HG03432 (cell line): ENCODE results near the gene PDXDC1.
"Not testable (repeated sequence)": the region's sequence is repeated elsewhere in the genome, so short reads cannot be mapped to it uniquely, and the experiment has no call there.

Experiments
- ATAC-seq: cut with Tn5 transposase; IDR thresholded peaks from one replicate; pipeline ENCODE4 v1.9.1; 2021; ENCODE audit warnings: mild to moderate bottlenecking, moderate library complexity; ENCODE audit not compliant: unreplicated experiment

Gene PDXDC1

DNA sequence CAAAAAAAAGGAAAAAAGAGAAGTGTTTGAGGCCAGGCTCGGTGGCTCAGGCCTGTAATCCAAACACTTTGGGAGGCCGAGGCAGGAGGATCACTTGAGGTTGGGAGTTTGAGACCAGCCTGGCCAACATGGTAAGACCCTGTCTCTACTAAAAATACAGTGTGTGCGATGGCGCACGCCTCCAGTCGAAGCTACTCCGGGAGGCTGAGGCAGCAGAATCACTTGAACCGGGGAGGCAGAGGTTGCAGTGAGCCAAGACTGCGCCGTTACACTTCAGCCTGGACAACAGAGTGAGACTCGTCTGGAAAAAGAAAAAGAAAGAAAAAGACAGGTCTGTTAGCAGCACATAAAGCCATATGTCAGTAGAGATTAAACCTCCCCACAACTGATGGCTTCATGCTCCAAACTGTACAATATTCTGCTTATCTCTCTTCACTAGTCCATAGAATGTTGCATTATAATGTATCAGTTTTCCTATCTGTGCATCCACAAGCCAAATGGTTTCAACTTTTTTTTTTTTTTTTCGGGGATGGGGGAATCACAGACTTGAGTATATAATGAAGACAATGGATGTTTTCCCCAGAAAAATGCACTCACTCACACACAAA lies 3.1 kb upstream of the PDXDC1 start:
- not testable (repeated sequence) for ATAC-seq

DNA sequence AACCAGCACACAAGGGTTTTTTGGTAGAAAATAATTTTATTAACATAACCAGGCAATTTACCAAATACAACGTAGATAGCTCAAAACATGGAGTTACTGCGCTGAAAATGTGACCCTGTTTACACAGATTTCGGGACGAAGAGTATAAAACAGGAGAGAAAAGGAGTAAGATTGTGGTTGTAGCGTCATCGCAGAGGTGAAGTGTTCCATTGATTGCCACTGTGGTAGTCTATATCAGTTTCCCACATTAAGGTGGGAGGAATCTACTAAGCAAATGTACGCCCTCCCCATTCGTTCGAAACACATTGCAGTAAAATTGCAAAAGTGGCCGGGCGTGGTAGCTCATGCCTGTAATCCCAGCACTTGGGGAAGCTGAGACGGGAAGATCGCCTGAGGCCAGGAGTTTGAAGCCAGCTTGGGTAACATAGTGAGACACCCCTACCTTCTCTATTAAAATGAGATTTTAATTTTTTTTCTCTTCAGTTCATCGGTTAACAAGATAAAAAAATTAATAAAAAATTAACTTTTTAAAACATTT lies 972 bp upstream of the PDXDC1 start:
- not testable (repeated sequence) for ATAC-seq

DNA sequence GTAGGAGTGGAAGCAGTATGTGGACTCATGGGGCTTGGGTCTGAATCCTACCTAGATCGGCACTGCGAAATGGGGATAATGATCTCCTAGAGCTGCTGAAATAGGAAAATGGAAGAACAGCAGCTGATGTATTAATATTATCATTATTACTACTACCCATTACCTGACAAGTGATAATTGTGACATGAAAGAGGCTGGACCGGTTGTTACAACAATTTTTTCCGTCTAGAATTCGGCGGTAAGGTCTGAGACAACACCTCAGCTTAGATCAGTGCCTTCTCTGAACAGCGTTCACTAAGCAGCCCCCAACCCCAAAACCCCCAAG lies 533 bp upstream of the PDXDC1 start:
- not testable (repeated sequence) for ATAC-seq

DNA sequence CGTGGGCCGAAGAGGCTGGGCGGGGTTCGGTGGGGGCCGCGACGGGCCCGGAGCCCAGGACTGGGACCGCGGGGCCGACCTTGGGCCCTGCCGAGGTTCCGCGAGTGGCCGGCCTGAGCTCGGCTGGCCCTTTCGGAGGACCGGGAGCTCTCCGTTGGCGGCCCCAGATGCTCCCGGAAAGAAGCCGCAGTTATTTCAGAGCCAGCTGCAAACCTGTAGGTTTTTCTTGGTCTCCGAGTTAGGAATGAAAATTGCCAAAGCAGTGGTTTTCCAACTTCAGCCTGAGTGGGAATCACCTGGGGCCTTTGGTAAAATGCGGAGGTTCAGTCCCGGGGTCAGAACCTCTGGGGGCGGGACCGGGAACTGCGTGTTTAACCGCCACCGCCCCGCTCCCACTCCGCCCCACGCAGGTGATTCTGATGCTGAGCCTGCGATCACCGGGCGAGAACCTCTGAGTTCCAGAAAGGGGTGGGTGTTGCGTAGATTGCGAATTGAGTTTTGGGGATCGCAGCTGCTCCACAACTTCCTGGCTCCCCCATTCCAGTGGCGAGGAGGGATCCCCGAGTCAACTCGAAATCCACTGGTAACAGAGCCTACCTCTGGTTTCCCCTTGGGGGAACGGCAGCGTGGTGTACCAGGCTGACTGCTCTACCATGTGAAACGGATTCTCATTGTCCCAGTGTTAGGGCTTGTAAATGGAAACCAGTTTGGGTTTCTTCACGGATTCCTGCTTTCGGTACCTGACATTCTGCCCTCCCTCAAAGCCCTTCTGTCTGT lies 780 bp downstream of the PDXDC1 start:
- ATAC-seq = peak; percentile 14

DNA sequence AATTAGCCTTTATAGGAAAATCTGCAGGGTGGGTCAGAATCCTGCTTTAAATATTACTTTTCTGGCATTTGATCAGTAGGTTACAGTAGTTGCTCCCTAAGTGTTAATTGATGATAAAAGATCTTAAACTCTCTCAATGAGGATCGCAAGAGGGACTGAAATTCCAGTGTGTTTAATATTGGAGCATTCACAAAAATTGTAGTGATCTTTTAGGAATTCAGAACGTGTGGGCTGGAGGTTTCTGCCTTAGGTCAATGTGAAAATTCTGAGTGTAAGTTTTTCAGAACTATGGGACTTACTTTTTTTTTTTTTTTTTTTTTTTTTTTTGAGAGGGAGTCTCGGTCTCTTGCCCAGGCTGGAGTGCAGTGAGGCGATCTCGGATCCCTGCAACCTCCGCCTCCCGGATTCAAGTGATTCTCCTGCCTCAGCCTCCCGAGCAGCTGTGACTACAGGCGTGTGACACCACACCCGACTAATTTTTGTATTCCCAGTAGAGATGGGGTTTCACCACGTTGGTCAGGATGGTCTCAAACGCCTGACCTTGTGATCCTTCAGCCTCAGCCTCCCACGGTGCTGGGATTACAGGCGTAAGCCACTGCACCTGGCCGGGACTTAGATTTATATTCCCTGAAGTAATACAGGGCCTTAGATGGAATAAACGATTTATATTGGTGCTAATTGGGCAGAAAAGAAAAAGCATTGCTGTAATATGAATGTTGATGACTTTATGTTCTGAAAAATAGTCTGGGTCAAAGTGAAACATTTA lies 2.3 kb downstream of the PDXDC1 start:
- ATAC-seq = not testable (repeated sequence)

DNA sequence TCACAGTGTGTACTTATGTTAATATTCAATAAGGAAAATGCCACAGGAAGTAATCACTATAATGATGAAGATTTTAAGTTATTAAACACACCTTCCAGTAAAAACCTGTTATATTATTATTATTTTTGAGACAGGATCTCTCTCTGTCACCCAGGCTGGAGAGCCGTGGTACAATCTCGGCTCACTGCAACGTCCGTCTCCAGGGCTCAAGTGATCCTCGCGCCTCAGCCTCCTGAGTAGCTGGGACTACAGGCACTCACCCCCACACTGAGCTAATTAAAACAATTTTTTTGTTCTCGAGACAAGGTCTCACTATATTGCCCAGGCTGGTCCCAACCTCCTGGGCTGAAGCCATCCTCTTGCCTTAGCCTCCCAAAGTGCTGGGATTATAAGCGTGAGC lies 3.5 kb downstream of the PDXDC1 start:
- ATAC-seq = not testable (repeated sequence)

DNA sequence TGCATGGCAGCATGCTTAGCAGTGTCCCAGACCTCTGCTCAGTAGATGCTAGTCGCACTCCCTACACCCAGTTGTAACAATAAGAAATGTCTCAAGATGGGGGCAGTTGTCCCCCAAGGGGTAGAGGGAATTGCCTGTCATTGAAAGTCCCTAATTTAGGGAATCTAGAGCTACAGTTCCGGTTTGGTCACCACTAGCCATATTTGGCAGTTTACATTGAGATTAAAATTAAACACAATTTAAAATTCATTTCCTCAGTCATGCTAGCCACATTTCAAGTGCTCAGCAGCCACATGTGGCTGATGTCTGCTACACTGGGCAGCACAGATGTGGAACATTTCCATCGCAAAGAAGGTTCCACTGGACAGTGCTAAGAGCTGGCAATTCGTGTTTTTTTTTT lies 4.1 kb downstream of the PDXDC1 start:
- not testable (repeated sequence) for ATAC-seq

DNA sequence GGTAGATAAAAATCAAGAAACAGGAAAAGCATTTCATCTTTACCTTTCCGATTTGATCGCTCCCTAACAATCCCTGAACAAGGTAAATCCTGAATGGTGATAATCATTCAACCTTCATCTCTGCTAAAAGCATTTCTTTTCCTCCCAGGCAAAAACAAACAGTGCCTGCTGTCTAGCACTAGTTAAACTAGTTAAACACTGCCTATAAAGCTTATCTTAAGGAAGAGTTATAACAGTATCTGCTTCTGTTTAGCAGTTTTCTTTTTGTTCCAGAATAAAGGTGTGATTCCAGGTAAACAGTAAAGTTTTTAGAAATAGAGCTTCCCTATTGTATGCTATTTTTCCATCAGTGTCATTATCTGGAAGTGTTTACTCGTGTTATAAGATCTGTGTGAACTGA lies 6.4 kb downstream of the PDXDC1 start:
- not testable (repeated sequence) for ATAC-seq

DNA sequence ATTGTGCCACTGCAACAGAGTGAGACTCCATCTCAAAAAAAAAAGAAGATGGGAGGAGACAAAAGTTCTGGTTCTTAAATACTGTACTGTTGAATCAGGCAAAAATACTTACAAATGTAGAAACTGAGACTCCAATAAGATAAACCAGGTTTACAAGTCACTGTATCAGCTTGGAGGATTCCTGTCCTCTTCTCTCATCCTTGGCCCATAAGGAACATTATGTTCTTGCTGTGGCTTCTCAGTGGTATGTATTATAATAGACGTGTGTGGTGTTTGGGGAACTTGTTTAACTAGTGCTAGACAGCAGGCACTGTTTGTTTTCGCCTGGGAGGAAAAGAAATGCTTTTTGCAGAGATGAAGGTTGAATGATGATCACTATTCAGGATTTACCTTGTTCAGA lies 7.7 kb downstream of the PDXDC1 start:
- not testable (repeated sequence) for ATAC-seq

DNA sequence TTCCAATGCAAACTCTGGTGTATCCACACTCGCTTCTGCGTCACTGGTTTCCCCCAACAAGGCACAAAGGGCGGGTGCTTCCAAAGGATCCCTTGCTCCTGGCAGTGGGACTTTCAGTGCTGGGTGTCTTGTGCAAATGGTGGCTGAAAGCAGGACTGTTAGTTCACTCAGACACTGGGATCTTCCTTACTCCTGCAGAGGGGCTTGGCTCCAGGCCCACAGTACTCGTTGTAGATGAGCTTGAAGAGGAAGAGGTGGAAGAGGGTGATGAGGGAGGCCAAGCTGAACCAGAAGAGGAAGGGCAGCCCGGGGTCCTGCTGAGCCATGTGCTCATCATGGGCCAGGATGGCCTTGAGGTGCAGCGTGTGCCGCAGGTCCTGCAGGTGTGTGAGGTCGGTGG lies 13.3 kb downstream of the PDXDC1 start:
- not testable (repeated sequence) for ATAC-seq

DNA sequence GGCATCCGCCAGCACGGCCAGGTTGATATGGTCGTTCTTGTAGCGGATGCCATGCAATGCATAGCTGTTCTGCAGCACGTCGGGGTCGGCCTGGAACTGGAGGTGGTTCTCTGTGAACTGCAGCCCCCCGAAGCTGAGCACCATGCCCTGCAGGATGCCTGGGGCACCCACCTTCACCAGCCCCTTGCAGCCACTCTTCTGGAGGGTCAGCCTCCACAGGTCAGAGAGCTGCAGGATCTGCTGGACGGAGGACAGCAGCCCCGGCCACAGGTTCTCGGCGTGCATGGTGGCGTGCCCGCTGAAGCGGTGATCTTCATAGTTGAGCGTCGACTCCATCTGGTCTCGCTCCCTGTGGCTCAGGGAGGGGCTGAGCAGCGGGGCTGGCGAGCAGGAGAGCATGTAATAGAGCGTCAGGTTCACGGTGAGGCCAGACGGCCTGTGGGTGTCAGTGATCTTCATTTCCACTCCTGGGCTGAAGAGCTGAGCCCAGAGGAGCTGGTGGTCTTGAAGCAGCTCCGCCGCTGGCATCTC lies 13.9 kb downstream of the PDXDC1 start:
- not testable (repeated sequence) for ATAC-seq

DNA sequence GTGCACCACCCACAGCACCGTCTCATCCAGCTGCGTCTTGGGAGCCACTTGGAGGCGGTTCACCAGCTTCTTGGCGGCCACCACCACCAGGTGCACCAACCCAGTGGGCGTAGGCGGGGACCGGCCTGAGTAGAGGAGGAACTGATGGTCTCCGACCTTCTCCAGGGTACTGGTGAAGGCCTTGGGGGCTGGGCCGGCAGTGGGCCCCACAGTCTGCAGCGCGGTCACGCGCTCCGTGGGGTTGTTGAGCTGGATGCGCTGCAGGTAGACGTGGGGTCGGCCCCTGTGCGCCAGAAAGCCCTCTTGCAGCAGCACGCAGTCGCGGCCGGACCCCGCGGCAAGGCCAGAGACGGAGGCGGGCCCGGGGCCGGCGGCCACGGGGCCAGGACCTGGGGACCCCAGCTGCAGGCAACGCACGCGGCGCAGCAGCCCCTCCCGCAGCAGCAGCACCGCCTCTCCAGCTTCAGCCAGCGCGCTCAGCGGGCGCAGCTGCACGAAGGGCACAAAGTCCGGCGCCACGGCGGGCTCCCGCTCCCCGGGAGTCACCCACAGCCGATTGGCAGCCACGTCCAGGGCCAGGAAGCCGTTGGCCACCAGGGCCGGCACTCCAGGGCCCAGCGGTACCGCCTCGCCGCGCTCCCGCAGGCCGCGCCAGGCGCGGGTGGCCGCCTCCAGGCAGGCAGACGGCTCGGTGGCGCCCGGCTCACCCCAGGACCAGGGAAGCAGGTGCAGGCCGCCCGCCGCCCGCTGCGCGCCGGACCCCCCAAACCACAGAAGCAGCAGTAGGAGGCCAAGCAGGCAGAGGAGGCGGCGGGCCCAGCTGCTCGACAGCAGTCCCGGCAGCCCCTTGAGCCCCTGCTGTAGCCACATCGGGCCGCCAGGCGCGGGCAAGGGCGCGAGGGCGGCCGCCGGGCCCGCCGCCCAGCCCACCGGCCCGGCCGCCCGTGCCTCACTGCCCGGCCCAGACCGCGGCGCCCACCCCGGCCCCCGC lies 14.8 kb downstream of the PDXDC1 start:
- ATAC-seq = not testable (repeated sequence)

DNA sequence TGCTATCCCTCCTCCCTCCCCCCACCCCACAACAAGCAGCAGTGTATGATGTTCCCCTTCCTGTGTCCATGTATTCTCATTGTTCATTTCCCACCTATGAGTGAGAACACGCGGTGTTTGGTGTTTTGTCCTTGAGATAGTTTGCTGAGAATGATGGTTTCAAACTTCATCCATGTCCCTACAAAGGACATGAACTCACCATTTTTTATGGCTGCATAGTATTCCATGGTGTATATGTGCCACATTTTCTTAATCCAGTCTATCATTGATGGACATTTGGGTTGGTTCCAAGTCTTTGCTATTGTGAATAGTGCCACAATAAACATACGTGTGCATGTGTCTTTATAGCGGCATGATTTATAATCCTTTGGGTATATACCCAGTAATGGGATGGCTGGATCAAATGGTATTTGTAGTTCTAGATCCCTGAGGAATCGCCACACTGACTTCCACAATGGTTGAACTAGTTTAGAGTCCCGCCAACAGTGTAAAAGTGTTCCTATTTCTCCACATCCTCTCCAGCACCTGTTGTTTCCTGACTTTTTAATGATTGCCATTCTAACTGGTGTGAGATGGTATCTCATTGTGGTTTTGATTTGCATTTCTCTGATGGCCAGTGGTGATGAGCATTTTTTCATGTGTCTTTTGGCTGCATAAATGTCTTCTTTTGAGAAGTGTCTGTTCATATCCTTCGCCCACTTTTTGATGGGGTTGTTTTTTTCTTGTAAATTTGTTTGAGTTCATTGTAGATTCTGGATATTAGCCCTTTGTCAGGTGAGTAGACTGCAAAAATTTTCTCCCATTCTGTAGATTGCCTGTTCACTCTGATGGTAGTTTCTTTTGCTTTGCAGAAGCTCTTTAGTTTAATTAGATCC lies 18.7 kb downstream of the PDXDC1 start:
- not testable (repeated sequence) for ATAC-seq

DNA sequence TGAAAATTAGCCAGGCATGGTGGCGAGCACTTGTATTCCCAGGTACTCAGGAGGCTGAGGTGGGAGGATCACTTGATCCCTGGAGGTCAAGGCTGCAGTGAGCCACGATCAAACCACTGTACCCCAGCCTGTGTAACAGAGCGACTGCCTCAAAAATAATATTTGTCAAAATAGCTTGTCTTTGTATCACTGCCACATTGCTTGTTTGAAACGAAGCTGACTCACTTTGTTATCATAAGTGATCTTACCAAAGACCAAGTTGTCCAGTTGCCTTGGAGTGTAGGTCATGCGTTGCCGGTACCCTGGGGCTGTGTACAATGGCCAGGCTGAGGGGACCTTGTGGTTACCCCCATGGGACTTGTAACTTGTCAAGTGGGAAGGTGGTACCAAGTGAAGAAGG lies 21.9 kb downstream of the PDXDC1 start:
- not testable (repeated sequence) for ATAC-seq

DNA sequence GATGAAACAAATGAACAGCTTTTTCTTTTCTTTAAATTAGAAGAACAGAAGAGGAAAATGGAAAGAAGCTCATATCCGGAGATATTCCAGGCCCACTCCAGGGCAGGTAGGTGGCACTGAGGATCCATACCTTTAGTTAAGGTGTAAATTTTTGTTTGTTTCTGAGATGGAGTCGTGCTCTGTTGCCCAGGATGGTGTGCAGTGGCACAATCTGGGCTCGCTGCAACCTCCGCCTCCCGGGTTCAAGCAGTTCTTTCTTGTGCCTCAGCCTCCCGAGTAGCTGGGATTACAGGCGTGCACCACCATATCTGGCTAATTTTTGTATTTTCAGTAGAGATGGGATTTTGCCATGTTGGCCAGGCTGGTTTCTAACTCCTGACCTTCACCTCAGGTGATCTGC lies 23.5 kb downstream of the PDXDC1 start:
- ATAC-seq = not testable (repeated sequence)

DNA sequence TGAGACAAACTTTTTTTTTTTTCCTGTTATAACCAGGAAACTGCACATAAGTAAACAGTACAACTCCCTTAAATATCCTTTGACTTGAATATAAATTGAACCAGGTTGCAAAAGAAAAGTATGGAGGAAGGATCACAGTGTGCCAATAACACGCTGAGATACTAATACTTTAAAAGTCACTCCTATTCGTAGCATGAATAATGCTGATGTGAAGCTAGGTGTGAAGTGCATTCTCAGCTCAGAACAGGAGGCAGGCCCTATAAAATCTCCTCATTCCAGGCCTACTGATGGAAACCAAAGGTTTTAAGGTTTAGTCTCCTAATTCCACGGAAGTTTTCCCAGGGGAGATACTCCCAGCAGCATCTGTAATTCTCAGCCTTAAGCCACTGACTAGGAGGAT lies 25.0 kb downstream of the PDXDC1 start:
- not testable (repeated sequence) for ATAC-seq

DNA sequence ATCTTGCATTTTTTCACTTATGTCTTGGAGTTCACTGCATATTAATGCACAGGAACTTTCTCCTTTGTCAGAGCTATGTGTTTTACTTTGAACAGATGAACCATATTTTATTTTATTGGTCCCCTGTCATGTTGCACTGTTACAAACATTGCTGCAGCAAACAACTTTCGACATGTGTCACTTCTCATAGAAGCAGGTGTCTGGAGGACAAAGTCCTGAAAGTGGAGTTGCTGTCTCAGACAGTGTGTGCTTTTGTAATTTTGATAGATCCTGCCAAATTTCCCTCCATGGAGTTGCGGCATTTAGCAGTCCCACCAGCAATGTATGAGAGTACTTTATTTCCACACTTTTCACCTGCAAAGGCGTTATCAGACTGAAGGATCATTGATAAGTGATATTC lies 27.6 kb downstream of the PDXDC1 start:
- ATAC-seq = not testable (repeated sequence)

DNA sequence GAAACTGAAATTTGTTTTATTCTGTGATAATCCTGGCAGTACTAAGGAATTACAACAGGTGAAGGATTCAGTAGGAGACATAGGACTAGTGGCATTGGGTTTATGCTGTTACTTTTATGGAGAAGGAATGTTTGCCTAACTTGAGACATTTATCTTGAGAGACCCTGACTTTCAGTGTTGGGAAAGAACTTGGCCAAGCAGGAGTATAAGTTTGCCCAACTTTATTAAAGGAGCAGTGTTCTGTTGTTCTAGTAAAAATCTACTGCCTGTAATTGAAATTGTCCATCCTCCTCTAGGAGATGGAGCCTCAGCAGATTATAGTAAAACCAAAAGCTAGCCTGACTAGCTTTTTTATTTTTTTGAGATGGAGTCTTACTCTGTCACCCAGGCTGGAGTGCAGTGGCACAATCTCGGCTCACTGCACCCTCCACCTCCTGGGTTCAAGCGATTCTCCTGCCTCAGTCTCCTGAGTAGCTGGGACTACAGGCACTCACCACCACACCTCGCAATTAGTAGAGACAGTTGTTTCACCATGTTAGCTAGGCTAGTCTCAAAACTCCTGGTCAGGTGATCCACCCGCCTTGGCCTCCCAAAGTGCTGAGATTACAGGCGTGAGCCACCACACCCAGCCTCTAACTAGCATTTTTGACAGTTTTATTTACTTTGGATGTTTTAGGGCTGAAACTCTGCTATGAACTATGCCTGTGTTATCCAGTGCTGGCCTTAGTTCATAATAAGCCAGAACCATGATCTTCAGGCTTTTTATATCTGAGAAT lies 30.7 kb downstream of the PDXDC1 start:
- ATAC-seq = not testable (repeated sequence)
